HL-60 (cell line): ENCODE measurements around the gene GANC.

Experiments
- DNase-seq, 2 experiments: peaks; one replicate each; pipeline ENCODE4 v3.0.0-alpha.2; 2010 to 2020; ENCODE audit warnings: low read depth in 1 of 2, low spot score in 1 of 2
- H3K27ac ChIP-seq: fragments of 250-450 bp; sonication (Bioruptor Pico); replicated peaks from 2 replicates; pipeline ENCODE4 v1.5.1; 2020; ENCODE audit warnings: mild to moderate bottlenecking, moderate library complexity
- H3K27me3 ChIP-seq: fragments of 250-450 bp; sonication (Bioruptor Pico); 2 replicates; pipeline ENCODE4 v1.5.1; 2021; ENCODE audit warnings: mild to moderate bottlenecking, moderate library complexity; ENCODE audit not compliant: insufficient read depth, poor library complexity, severe bottlenecking
- H3K4me3 ChIP-seq: replicated peaks from 2 replicates; pipeline ENCODE4 v1.5.1; 2011; ENCODE audit warnings: mild to moderate bottlenecking, control low read depth, low read length; ENCODE audit not compliant: insufficient read depth
- GABPA ChIP-seq: IDR thresholded peaks from 2 replicates; pipeline ENCODE4 v1.6.1; 2012; ENCODE audit warnings: low read depth
- POLR2AphosphoS5 ChIP-seq: IDR thresholded peaks from 2 replicates; pipeline ENCODE4 v1.6.1; 2012; ENCODE audit warnings: low read depth
- SPI1 ChIP-seq: IDR thresholded peaks from 2 replicates; pipeline ENCODE4 v1.6.1; 2012; ENCODE audit warnings: low read depth, mild to moderate bottlenecking, borderline replicate concordance
- TF ChIP-seq, protein P1 (sequence below): IDR thresholded peaks from 2 replicates; pipeline ENCODE4 v1.6.1; 2012; ENCODE audit warnings: low read depth; ENCODE audit not compliant: insufficient replicate concordance
- TF ChIP-seq, protein P2 (sequence below): IDR thresholded peaks from one replicate; pipeline ENCODE4 v1.5.1; 2011; ENCODE audit warnings: low read length, control low read depth, inconsistent platforms; ENCODE audit not compliant: insufficient read depth

The GANC gene

DNA sequence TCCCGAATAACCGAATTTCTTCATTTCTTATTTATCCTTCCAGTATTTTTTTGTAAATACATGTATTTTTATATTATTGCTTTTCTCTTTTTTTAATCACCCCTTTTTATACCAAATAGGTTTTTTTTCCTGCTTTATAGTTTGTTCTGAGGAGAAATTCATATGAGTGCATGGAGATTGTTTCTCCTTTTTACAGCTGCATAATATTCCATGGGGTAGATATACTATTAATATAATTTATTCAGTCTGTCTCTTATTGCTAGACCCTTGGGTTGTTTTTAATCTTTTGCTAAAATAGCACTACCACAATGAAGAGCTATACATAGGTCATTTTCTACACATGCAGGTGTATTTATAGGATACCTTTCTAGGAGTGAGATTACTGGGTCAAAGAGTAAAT, 3.8 kb downstream of the GANC start:
- no peak for TF ChIP-seq SPI1
- TF ChIP-seq, protein P1, sequence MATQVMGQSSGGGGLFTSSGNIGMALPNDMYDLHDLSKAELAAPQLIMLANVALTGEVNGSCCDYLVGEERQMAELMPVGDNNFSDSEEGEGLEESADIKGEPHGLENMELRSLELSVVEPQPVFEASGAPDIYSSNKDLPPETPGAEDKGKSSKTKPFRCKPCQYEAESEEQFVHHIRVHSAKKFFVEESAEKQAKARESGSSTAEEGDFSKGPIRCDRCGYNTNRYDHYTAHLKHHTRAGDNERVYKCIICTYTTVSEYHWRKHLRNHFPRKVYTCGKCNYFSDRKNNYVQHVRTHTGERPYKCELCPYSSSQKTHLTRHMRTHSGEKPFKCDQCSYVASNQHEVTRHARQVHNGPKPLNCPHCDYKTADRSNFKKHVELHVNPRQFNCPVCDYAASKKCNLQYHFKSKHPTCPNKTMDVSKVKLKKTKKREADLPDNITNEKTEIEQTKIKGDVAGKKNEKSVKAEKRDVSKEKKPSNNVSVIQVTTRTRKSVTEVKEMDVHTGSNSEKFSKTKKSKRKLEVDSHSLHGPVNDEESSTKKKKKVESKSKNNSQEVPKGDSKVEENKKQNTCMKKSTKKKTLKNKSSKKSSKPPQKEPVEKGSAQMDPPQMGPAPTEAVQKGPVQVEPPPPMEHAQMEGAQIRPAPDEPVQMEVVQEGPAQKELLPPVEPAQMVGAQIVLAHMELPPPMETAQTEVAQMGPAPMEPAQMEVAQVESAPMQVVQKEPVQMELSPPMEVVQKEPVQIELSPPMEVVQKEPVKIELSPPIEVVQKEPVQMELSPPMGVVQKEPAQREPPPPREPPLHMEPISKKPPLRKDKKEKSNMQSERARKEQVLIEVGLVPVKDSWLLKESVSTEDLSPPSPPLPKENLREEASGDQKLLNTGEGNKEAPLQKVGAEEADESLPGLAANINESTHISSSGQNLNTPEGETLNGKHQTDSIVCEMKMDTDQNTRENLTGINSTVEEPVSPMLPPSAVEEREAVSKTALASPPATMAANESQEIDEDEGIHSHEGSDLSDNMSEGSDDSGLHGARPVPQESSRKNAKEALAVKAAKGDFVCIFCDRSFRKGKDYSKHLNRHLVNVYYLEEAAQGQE = no peak
- no peak for TF ChIP-seq GABPA
- TF ChIP-seq, protein P2, sequence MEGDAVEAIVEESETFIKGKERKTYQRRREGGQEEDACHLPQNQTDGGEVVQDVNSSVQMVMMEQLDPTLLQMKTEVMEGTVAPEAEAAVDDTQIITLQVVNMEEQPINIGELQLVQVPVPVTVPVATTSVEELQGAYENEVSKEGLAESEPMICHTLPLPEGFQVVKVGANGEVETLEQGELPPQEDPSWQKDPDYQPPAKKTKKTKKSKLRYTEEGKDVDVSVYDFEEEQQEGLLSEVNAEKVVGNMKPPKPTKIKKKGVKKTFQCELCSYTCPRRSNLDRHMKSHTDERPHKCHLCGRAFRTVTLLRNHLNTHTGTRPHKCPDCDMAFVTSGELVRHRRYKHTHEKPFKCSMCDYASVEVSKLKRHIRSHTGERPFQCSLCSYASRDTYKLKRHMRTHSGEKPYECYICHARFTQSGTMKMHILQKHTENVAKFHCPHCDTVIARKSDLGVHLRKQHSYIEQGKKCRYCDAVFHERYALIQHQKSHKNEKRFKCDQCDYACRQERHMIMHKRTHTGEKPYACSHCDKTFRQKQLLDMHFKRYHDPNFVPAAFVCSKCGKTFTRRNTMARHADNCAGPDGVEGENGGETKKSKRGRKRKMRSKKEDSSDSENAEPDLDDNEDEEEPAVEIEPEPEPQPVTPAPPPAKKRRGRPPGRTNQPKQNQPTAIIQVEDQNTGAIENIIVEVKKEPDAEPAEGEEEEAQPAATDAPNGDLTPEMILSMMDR = no peak
- TF ChIP-seq POLR2AphosphoS5 = no peak

DNA sequence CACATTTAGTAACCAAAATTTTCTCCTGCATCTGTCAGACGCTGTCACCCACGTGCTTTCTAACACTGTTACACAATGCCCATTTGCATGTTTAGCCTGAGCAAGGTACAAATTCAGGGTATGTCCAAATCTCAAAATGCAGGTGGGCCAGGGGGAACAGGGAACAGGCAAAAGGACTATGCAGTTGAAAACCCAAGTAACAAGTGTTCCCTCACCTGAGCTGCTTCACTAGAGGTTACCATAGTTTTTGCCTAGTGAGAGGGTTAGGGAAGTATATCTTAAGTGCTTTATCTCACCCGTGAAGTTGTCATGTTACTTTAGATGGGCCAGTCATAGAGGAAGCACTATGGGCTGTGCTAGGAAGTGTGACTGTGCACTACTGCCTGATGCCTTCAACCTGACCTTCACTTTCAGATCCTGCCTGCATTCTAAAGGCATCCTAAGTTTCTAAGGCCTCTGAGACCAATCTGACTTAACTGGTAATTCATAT, 6.3 kb downstream of the GANC start:
- Histone ChIP-seq H3K27ac (peak overlapping the region; percentile 71), H3K27me3 (no peaks in the 10 kb centered on the region), H3K4me3 (no peak overlapping the region)
- peak; percentile 19; the same call in 1 of the 2 replicates for TF ChIP-seq SPI1
- TF ChIP-seq POLR2AphosphoS5 = no peak
- peak in 1 of 2 experiments; percentile 79 for DNase-seq

More for the DNA sequence above, 3.8 kb downstream of the GANC start:
- no peak for DNase-seq
- Histone ChIP-seq H3K4me3 (no peak overlapping the region), H3K27me3 (no peaks in the 10 kb centered on the region), H3K27ac (peak overlapping the region; percentile 92)

DNA sequence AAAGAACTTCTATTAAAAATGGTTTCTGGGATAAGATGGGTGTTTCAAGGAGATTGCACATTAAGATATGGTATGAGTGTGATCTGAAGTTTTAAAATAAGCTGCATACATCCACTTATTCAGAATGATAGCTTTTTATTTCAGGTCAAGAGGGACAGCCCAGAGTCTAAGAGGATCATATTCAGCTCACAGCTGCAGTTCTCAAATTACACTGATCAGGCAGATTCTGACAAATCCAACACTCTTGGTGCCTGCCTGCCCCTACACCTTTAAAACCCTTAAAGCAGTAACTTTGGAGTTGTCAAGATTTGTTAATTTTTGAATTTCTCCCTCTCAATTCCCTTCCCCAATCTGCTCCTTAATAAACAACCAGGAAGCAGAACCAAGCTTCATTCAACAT, 9.3 kb downstream of the GANC start:
- no peak for DNase-seq
- Histone ChIP-seq H3K4me3 (no peak overlapping the region), H3K27me3 (no peaks in the 10 kb centered on the region), H3K27ac (peak overlapping the region; percentile 91)
- TF ChIP-seq, protein P1 = no peak
- TF ChIP-seq, protein P2 = no peak
- TF ChIP-seq GABPA = no peak
- no peak for TF ChIP-seq SPI1
- TF ChIP-seq POLR2AphosphoS5 = no peak

DNA sequence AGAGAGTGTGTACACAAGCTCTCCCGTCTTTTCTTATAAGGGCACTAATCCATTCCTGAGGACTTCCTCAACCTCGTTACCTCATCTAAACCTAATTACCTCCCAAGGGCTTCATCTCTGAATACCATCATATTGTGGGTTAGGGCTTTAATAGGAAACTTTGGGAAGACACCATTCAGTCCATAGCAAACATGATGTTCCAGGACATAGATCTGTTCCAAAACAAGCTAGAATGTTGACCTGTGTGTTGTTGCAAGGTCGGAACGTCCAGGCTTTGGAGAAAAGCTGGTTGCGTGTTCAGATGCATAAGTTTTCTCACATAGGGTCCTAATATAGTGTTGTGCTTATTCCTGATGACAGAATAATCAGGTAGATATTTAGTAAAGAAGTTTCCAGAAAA, 9.9 kb downstream of the GANC start:
- Histone ChIP-seq H3K4me3 (no peak overlapping the region), H3K27me3 (no peaks in the 10 kb centered on the region), H3K27ac (peak overlapping the region; percentile 91)
- TF ChIP-seq POLR2AphosphoS5 (no peak), SPI1 (no peak), GABPA (no peak)
- TF ChIP-seq, protein P1 = no peak
- TF ChIP-seq, protein P2 = no peak
- no peak for DNase-seq
